Measurements from ENCODE around the gene SF3B2.
A peak's percentile ranks its signal among the peaks of the same experiment; 100 is the strongest.
"Not testable (repeated sequence)": the region's sequence is repeated elsewhere in the genome, so short reads cannot be mapped to it uniquely, and the experiment has no call there.

SF3B2 gene

GRCh38 chr11:66100272-66101065, 48.3 kb downstream of the SF3B2 start:
- in situ Hi-C loops (cut with HindIII; ENCODE audit: low pct_unique_long_range_greater_than_20kb, low sequenced_read_pairs), result no loop called here
- no peak for DNase-seq (ENCODE audit: low read depth in 1 of 2, low spot score in 1 of 2)

DNA sequence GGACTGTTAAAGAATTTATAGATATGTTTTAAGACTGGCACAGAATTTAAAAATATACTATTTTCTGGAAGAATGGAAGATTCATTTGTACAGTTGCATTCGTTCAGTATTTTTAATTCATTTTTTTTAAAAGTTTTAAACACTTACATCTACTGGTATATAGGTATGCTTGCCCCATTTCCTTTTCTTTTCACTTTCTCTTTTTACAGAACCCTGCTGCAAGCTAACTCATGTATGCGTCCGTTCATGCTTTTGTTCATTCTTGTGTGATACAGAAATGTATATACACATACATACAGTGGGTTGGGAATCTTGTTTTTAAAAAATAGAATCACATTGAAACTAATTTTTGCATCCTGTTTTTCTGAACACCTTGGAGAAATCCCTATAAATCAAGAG, 48.9 kb downstream of the SF3B2 start:
- no peak for DNase-seq (ENCODE audit: low read depth in 1 of 2, low spot score in 1 of 2)
- in situ Hi-C loops (cut with HindIII; ENCODE audit: low pct_unique_long_range_greater_than_20kb, low sequenced_read_pairs), result no loop called here
- TF ChIP-seq JUND (IDR thresholded peaks at IDR 0.05; ENCODE audit: low read depth), result no peak

More at GRCh38 chr11:66100272-66101065, 48.3 kb downstream of the SF3B2 start:
- no peak for TF ChIP-seq JUND (IDR thresholded peaks at IDR 0.05; ENCODE audit: low read depth)

GRCh38 chr11:66104057-66104638, 52.0 kb downstream of the SF3B2 start:
- TF ChIP-seq JUND (IDR thresholded peaks at IDR 0.05; ENCODE audit: low read depth), result no peak
- in situ Hi-C loops (cut with HindIII; ENCODE audit: low pct_unique_long_range_greater_than_20kb, low sequenced_read_pairs), result no loop called here
- no peak for DNase-seq (ENCODE audit: low read depth in 1 of 2, low spot score in 1 of 2)

GRCh38 chr11:66106786-66107599, 54.8 kb downstream of the SF3B2 start:
- TF ChIP-seq JUND (IDR thresholded peaks at IDR 0.05; ENCODE audit: low read depth), result no peak
- no peak for DNase-seq (ENCODE audit: low read depth in 1 of 2, low spot score in 1 of 2)
- in situ Hi-C loops (cut with HindIII; ENCODE audit: low pct_unique_long_range_greater_than_20kb, low sequenced_read_pairs), result no loop called here

DNA sequence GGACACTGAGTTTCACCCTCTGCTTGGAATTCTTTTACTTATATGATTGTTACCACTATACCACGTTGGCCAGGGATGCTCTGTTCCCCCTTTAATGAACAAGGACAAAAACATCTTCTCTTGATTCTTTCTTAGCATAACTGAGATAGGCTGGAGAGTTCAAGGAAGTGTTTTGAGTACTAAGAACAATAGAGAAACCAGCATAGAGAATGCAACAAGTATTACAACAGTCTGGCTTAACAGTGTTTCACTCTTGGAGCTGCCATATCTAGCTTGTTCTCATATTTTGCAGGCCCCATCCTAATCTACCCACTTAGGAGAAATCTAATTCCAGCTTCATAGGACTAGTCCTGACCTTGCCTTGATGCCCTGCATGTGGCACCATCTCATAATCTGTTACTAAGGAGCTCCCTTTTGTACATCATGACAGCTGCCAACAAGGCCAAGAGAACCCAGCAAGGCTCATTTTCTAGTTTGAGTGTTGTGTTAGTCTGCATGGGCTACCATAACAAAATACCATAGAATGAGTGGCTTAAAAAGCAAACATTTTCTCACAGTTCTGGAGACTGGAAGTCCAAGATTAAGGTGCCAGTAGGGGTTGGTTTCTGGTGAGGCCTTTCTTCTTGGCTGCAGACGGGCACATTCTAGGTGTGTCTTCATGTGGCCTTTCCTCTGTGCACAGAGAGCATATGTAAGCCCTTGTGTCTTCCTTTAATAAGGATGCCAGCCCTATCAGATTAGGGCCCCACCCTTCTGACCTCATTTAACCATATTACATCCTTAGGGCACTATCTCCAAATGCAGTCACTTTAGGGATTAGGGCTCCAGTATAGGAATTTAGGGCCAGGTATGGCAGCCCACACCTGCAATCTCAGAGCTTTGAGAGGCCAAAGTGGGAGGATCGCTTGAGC, 55.7 kb downstream of the SF3B2 start:
- TF ChIP-seq JUND (IDR thresholded peaks at IDR 0.05; ENCODE audit: low read depth), result no peak

GRCh38 chr11:66109294-66109693, 57.1 kb downstream of the SF3B2 start:
- in situ Hi-C loops (cut with HindIII; ENCODE audit: low pct_unique_long_range_greater_than_20kb, low sequenced_read_pairs), result no loop called here
- DNase-seq (ENCODE audit: low read depth in 1 of 2, low spot score in 1 of 2), result no peak
- no peak for TF ChIP-seq JUND (IDR thresholded peaks at IDR 0.05; ENCODE audit: low read depth)

More for the DNA sequence above, 55.7 kb downstream of the SF3B2 start:
- in situ Hi-C loops (cut with HindIII; ENCODE audit: low pct_unique_long_range_greater_than_20kb, low sequenced_read_pairs), result no loop called here
- DNase-seq (ENCODE audit: low read depth in 1 of 2, low spot score in 1 of 2), result no peak

DNA sequence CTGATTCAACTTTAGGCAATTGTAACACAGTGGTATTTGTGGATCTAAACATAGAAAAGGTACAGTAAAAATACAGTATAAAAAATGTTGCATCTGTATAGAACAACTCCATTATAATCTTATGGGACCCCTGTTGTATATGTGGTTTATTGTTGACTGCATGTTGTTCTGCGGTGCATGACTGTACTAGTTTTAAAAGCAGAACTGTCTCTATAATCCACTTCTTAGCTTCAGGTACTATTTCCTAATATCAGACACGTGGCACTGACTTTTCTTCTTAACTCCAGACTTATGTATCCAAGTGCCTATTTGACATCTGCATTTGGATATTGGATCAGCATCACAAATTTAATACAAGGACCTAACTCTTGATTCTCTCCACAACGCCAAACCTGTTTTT, 59.0 kb downstream of the SF3B2 start:
- no peak for TF ChIP-seq JUND (IDR thresholded peaks at IDR 0.05; ENCODE audit: low read depth)
- no peak for DNase-seq (ENCODE audit: low read depth in 1 of 2, low spot score in 1 of 2)
- in situ Hi-C loops (cut with HindIII; ENCODE audit: low pct_unique_long_range_greater_than_20kb, low sequenced_read_pairs), result no loop called here

DNA sequence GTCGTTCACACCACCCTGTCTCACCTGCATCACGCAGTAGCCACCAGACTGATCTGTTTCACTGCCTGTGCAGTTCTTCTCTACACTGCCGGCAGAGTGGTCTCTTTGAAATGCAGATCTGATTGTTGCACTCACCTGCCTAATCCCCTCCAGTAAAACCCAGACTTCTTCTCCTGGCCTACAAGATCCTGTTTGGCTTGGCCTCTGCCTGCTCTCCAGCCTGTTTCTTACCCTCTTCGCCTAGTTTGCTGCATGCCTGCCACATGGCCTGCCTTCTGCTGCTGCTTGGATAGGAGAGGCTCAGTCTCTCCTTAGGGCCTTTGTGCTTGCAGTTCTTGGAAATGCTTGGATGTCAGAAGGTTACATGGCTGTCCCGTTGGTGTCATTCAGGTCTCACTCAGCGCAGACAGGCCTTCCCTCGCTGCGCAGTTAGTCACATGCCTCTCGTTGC, 59.9 kb downstream of the SF3B2 start:
- no peak for DNase-seq (ENCODE audit: low read depth in 1 of 2, low spot score in 1 of 2)
- in situ Hi-C loops (cut with HindIII; ENCODE audit: low pct_unique_long_range_greater_than_20kb, low sequenced_read_pairs), result no loop called here
- TF ChIP-seq JUND (IDR thresholded peaks at IDR 0.05; ENCODE audit: low read depth), result no peak

GRCh38 chr11:66112601-66113499, 60.7 kb downstream of the SF3B2 start:
- in situ Hi-C loops (cut with HindIII; ENCODE audit: low pct_unique_long_range_greater_than_20kb, low sequenced_read_pairs), result no loop called here
- DNase-seq (ENCODE audit: low read depth in 1 of 2, low spot score in 1 of 2), result peak in 1 of 2 experiments; percentile 53

GRCh38 chr11:66114957-66115356, 62.8 kb downstream of the SF3B2 start:
- in situ Hi-C loops (cut with HindIII; ENCODE audit: low pct_unique_long_range_greater_than_20kb, low sequenced_read_pairs); DNase-seq (ENCODE audit: low read depth in 1 of 2, low spot score in 1 of 2): not testable (repeated sequence)

More at GRCh38 chr11:66112601-66113499, 60.7 kb downstream of the SF3B2 start:
- TF ChIP-seq JUND (IDR thresholded peaks at IDR 0.05; ENCODE audit: low read depth), result 0 out of 2 replicates have a peak, but pooled peaks have one; percentile 15
